DMS114 treated with DMSO at 0.1 percent for 48 hours (cell line): ENCODE results near the gene KCNQ1.
"Not testable (repeated sequence)": the region's sequence is repeated elsewhere in the genome, so short reads cannot be mapped to it uniquely, and the experiment has no call there.

Experiments used
- DNase-seq: peaks from one replicate; lab custom pipeline; 2025; ENCODE audit not compliant: unreplicated experiment; lab: John Stamatoyannopoulos, UW

Gene KCNQ1

GRCh38 chr11:2473361-2474058 is 28.7 kb downstream of the KCNQ1 start:
- no peak for DNase-seq

- no peak for DNase-seq
Measured at GRCh38 chr11:2474059-2474901, 29.5 kb downstream of the KCNQ1 start.

GRCh38 chr11:2475136-2475918 is 30.5 kb downstream of the KCNQ1 start:
- no peak for DNase-seq

GRCh38 chr11:2477254-2477653 is 32.4 kb downstream of the KCNQ1 start:
- DNase-seq, result no peak

- no peak for DNase-seq
Measured at GRCh38 chr11:2477936-2478335, 33.1 kb downstream of the KCNQ1 start.

GRCh38 chr11:2480067-2480873 is 35.5 kb downstream of the KCNQ1 start:
- not testable (repeated sequence) for DNase-seq

GRCh38 chr11:2480874-2481220 is 36.0 kb downstream of the KCNQ1 start:
- no peak for DNase-seq

- no peak for DNase-seq
Measured at GRCh38 chr11:2481253-2481652, 36.4 kb downstream of the KCNQ1 start.

GRCh38 chr11:2482204-2482603 is 37.4 kb downstream of the KCNQ1 start:
- DNase-seq, result no peak

GRCh38 chr11:2482745-2483144 is 37.9 kb downstream of the KCNQ1 start:
- no peak for DNase-seq

- DNase-seq, result no peak
Measured at GRCh38 chr11:2483426-2483825, 38.6 kb downstream of the KCNQ1 start.

GRCh38 chr11:2484576-2485125 is 39.8 kb downstream of the KCNQ1 start:
- no peak for DNase-seq

GRCh38 chr11:2488004-2488403 is 43.2 kb downstream of the KCNQ1 start:
- no peak for DNase-seq

GRCh38 chr11:2489083-2489482 is 44.3 kb downstream of the KCNQ1 start:
- DNase-seq, result no peak

GRCh38 chr11:2497951-2498350 is 53.1 kb downstream of the KCNQ1 start:
- DNase-seq, result not testable (repeated sequence)

- DNase-seq, result no peak
Measured at GRCh38 chr11:2498750-2499149, 53.9 kb downstream of the KCNQ1 start.

- DNase-seq, result no peak
Measured at GRCh38 chr11:2507212-2507901, 62.5 kb downstream of the KCNQ1 start.

GRCh38 chr11:2507945-2508749 is 63.3 kb downstream of the KCNQ1 start:
- DNase-seq, result no peak

- DNase-seq, result no peak
Measured at GRCh38 chr11:2508793-2509192, 64.0 kb downstream of the KCNQ1 start.
